CD4-positive, alpha-beta T cell treated with Interleukin-15 for 4 hours (primary cell): Measurements from ENCODE around the gene FBLN1.
"Not testable (repeated sequence)": the region's sequence is repeated elsewhere in the genome, so short reads cannot be mapped to it uniquely, and the experiment has no call there.

Experiments used
- DNase-seq: peaks from one replicate; pipeline ENCODE4 v3.0.0-alpha.2; 2020; ENCODE audit warnings: low spot score

FBLN1 gene

DNA sequence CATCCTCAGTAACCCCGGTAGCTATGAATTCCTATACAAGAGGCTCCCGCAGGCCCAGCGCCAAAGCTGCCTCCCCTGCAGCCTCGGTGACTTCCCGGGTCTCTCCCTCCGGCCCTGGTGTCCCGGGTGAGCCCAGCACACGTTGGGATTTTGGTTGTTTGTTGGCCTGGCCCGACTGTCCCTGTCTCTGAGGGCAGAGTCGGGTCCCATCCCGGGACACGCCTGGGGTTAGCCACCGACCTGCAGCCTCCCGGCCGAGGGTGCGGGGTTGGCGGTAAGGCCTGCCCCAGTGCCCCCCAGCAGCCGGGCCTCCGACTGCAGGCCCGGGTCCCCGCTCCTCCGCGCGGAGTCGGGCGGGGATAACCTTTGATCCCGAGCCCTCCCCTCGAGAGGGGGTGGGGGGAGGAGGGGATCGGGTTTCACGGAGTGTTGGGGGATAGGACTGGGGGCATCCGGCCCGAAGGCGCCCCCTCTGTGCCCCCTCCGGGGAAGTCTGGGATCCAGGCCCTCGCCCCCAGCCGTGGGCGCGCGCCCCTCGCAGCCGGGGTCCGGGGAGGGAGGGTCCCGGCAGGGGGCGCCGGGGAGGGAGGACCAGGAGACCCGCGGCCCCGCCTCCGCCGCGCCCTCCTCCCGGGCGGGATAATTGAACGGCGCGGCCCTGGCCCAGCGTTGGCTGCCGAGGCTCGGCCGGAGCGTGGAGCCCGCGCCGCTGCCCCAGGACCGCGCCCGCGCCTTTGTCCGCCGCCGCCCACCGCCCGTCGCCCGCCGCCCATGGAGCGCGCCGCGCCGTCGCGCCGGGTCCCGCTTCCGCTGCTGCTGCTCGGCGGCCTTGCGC, at the start of gene FBLN1:
Gene FBLN1 (plus strand): TSS at position 669 of the 835 bp plus-strand sequence. CDS start 103 bp downstream, at position 772.
- DNase-seq, result no peak

GRCh38 chr22:45453764-45454163, 48.9 kb upstream of the FBLN1 start:
- no peak for DNase-seq

DNA sequence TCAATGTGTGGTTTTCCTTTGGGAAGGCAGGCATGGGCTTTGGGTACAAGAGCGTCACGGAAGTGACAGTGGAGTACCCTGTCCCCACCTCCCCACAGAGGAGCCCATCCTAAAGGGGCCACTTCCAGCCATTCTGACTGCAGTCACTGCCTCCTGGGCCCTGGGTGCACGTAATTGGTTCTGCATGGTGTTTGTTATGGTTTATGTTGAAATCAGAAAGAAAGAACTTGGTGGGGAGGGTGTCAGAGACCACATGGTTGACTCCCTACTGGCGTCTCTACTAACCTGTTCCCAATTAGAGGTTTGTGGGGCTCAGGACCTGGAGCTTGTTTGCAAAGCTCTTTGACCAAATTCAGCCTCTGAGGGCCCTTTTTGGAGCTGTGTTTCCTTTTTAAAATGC, 48.4 kb upstream of the FBLN1 start:
- DNase-seq, result no peak

DNA sequence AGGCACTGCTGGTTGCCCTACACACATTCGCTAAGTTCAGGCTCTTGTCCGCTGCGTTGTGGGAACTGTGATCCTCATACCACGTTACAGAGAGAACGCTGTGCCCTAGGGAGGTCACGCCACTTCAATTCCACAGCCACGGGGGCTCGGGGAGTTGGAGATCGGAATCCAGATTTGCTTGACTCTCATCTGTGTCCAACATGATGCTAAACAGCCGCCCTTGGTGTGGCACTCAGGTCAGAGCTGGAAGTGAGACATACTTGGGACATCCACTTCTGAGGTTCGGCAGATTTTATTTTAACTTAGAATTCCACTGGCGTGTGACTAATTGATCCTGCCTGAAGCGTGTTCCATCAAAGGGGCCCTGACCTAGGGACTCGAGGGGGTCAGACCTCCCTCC, 47.5 kb upstream of the FBLN1 start:
- DNase-seq, result no peak

GRCh38 chr22:45455621-45456020, 47.1 kb upstream of the FBLN1 start:
- no peak for DNase-seq

- no peak for DNase-seq
Observed at GRCh38 chr22:45456811-45457210, 45.9 kb upstream of the FBLN1 start.

DNA sequence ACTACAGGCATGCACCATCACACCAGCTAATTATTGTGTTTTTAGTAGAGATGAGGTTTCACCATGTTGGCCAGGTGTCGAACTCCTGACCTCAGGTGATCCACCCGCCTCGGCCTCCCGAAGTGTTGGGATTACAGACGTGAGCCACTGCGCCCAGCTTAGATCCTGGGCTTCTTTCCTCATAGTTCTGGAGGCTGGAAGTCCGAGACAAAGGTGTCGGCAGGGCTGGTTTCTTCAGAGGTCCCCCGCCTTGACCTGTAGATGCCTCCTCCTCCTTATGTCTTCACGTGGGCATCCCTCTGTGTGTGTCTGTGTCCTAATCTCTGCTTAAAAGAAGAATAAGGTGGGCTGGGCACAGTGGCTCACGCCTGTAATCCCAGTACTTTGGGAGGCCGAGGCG, 44.2 kb upstream of the FBLN1 start:
- no peak for DNase-seq

GRCh38 chr22:45459235-45459634, 43.4 kb upstream of the FBLN1 start:
- no peak for DNase-seq

GRCh38 chr22:45460288-45461109, 42.2 kb upstream of the FBLN1 start:
- no peak for DNase-seq

GRCh38 chr22:45462034-45462655, 40.5 kb upstream of the FBLN1 start:
- no peak for DNase-seq

GRCh38 chr22:45463691-45464090, 39.0 kb upstream of the FBLN1 start:
- DNase-seq, result not testable (repeated sequence)

DNA sequence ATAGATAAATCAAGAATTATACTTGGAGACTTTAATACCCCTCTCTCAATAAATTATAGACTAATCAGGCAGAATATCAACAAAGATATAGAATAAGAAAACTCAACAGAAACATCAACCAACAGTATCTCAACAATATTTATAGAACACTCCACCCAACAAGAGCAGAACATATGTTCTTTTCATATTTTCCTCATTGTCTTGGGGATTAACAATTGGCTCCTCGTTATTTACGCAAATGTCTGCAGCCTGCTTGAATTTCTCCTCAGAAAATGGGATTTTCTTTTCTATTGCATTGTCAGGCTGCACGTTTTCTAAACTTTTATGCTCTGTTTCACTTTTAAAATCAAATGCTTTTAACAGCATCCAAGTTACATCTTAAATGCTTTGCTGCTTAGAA, 37.0 kb upstream of the FBLN1 start:
- DNase-seq, result no peak

DNA sequence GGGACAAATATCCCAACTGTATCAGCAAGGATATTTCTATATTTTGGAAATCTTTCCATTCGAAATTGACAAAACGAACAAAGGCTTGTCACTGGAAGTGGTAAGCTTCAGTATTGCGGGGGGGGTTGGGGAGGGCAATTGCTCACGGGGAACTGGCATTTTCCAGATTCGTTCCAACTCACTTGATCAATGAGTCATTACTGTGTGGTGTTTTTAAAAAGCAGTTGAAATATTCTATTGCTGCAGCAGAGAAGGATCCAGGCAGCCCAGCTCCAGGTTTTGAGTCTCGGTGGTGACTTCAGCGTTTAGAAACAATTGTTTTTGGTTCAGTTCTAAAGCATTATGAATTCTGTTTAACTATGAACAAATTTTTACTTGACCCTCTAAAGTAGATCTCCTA, 33.8 kb upstream of the FBLN1 start:
- DNase-seq, result no peak

GRCh38 chr22:45469281-45470073, 33.2 kb upstream of the FBLN1 start:
- DNase-seq, result no peak

DNA sequence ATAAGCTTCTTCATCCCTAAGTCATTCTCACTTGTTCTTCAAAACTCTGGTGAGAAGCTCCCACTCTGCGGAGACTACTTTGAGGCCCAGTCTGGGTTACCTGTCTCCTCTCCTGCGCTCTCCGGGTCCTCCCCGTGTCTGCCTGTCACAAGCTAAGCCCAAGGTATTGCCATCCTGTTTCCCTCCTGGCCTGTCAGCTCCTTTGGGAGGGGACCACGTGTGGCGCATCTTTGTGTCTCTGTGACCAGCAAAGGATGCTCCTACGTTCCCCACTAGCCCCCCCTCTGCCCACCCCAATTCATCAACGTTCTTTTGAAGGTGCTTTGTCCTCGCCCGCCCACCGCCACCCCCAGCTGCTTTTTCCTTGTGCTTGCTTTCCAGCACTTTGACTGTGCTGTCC, 31.8 kb upstream of the FBLN1 start:
- no peak for DNase-seq

GRCh38 chr22:45472426-45472825, 30.3 kb upstream of the FBLN1 start:
- no peak for DNase-seq

DNA sequence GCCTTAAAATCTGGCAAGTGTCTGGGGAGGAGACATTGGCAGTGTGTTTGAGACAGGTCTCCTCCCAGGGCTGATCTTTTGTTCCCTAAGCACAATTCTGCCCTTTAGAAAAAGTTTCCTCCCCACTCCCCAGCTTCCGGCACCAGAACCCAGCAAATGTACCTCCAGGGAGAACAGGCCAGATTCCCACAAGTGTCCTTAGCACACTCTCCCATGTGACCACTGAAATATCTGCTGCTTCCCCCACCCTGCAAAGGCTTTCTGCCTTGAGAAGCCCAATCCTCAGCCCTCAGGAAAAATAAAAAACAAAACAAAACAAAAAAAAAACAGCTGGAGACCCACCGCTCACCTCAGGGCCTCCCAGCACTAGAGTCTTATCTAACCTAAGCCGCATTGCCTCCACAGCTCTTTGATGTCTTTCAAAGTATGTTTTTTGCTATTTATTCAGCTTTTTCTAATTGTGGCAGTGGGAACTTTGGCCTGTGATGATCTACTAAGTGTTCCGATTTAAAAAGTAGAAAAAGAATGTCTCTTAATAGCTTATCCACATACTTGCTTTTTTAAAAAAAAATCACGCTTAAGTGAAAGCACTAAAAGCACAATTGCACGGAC, 29.0 kb upstream of the FBLN1 start:
- DNase-seq, result no peak

DNA sequence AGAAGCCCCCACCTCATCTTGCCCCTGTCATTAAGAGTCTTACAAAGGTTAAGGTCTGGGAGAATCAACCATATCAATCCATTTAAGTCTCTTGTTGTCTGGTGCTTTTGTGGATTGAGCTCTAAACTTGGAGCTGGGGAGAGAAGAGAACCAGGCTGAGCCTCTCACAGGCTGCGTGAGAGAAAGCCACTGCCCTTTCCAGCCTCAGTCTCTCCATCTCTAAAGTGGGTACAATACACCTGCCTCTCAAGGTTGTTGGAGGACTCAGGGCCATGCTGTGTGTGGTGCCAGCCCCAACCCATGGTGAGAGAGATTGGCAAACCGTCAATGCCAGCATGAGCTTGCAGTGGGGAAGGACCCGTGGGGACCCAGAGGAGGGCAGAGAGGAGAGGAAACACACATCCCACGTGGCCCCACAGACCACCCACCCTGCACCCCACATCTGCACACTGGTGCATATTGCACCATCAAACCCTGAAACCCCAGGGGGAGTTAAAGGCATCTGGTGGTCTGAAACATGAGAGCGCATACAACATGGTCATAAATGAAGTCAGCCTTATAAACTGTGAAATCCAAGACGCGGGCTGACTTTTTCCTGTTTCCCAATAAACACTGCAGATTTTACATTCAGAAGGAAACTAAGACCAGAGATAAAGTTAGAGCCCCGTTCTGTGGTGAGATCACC, 27.5 kb upstream of the FBLN1 start:
- no peak for DNase-seq

DNA sequence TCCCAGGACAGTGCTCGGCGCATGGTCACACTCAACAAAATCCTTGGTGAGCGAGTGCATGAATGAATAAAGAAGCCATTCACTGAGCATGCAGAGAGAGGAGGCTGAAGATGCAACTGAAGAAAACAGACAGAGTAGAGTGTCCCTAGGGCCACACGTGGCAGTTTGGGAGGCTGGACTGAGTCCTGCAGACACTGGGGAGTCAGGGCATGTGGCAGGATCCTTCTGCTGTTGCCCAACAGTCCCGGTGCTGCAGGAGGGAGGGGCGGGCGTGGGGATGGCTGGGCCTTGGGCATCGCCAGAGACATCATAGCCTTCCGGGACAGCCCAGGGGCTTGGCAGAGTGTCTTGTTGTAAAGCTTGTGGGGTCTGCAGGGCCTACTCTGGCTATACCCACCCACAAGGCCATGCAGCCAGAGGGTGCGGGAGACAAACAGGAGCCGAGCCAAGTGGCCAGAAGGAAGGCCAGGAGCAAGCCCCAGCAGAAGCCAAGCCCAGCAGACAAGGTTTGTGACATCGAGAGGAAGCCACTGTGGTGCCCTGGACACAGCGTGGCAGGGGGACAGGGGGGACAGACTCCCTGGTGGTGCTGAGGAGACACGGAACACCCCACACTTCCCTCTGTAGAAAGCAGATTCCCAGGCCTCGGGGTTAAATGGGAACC, 26.7 kb upstream of the FBLN1 start:
- DNase-seq, result no peak

- no peak for DNase-seq
Observed at GRCh38 chr22:45476814-45477213, 25.9 kb upstream of the FBLN1 start.
